22Rv1 (cell line): ENCODE results near the gene ANGPTL7.

ENCODE experiments used
- H3K27ac ChIP-seq: fragments of 450-650 bp; 2 replicates; pipeline ENCODE4 v1.5.1; 2017
- CTCF ChIP-seq: fragments of 450-650 bp; IDR thresholded peaks from 2 replicates; pipeline ENCODE4 v1.5.1; 2017; ENCODE audit warnings: mild to moderate bottlenecking
- ZFX ChIP-seq: fragments of 450-650 bp; IDR thresholded peaks from 2 replicates; pipeline ENCODE4 v1.6.1; 2017; ENCODE audit warnings: antibody characterized with exemption, borderline replicate concordance

ANGPTL7 gene

GRCh38 chr1:11227106-11228077, 38.2 kb downstream of the ANGPTL7 start:
- no peak overlapping the region for H3K27ac ChIP-seq
- TF ChIP-seq CTCF: no peak
- TF ChIP-seq ZFX: no peak

- TF ChIP-seq CTCF (no peak), ZFX (no peak)
- H3K27ac ChIP-seq: no peak overlapping the region
Measured at GRCh38 chr1:11229203-11229602, 40.0 kb downstream of the ANGPTL7 start.

- no peak overlapping the region for H3K27ac ChIP-seq
Measured at GRCh38 chr1:11233208-11233607, 44.1 kb downstream of the ANGPTL7 start.

GRCh38 chr1:11237356-11237755, 48.2 kb downstream of the ANGPTL7 start:
- H3K27ac ChIP-seq: no peak overlapping the region
- TF ChIP-seq CTCF (no peak), ZFX (no peak)

More at GRCh38 chr1:11233208-11233607, 44.1 kb downstream of the ANGPTL7 start:
- TF ChIP-seq ZFX: no peak
- no peak for TF ChIP-seq CTCF

GRCh38 chr1:11238311-11238710, 49.2 kb downstream of the ANGPTL7 start:
- TF ChIP-seq CTCF: no peak
- TF ChIP-seq ZFX: no peak
- no peak overlapping the region for H3K27ac ChIP-seq

- TF ChIP-seq ZFX (no peak), CTCF (no peak)
- no peak overlapping the region for H3K27ac ChIP-seq
Measured at GRCh38 chr1:11245248-11245647, 56.1 kb downstream of the ANGPTL7 start.
